IPS-15b (cell line): ENCODE measurements around the gene MPPED1.

Experiments
- H3K27me3 ChIP-seq: one replicate; pipeline ENCODE4 v1.6.1; 2013; ENCODE audit warnings: low read length; ENCODE audit not compliant: control insufficient read depth, insufficient read depth
- H3K36me3 ChIP-seq: one replicate; pipeline ENCODE4 v1.6.1; 2013; ENCODE audit warnings: low read length; ENCODE audit not compliant: control insufficient read depth, insufficient read depth
- H3K4me1 ChIP-seq: one replicate; pipeline ENCODE4 v1.6.1; 2013; ENCODE audit warnings: mild to moderate bottlenecking, low read length; ENCODE audit not compliant: control insufficient read depth, insufficient read depth
- H3K4me3 ChIP-seq: one replicate; pipeline ENCODE4 v1.5.1; 2013; ENCODE audit warnings: low read depth, low read length
- H3K9ac ChIP-seq: one replicate; pipeline ENCODE4 v1.6.1; 2013; ENCODE audit warnings: low read depth, mild to moderate bottlenecking, low read length
- H3K9me3 ChIP-seq: one replicate; pipeline ENCODE4 v1.6.1; 2013; ENCODE audit warnings: mild to moderate bottlenecking, low read length; ENCODE audit not compliant: control insufficient read depth, insufficient read depth

The MPPED1 gene

DNA sequence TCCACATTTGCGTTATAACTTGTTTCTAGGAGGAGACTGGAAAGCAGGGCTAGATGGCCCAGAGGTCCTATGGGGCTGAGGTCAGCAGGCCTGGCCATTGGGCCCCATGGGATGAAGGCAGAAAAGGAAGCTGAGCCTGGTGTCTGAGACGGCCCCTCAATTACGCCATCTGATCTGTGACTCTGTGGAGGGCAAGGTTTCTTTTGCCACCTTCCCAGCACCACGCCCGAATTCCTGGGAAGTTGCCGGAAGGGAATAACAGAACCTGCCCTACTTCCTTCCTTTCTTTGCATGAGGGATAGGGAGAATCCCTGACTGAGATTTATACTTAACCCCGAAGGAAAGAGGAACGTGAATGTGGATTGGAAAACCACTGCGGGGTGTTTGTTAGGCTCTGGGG, 118.1 kb downstream of the MPPED1 start:
- no peaks in the 10 kb centered on the region for H3K27me3 ChIP-seq
- no peaks in the 10 kb centered on the region for H3K9me3 ChIP-seq
- H3K36me3 ChIP-seq, result no peaks in the 10 kb centered on the region
- no peaks in the 10 kb centered on the region for H3K4me1 ChIP-seq
- no peak overlapping the region for H3K4me3 ChIP-seq
- H3K9ac ChIP-seq, result no peak overlapping the region

DNA sequence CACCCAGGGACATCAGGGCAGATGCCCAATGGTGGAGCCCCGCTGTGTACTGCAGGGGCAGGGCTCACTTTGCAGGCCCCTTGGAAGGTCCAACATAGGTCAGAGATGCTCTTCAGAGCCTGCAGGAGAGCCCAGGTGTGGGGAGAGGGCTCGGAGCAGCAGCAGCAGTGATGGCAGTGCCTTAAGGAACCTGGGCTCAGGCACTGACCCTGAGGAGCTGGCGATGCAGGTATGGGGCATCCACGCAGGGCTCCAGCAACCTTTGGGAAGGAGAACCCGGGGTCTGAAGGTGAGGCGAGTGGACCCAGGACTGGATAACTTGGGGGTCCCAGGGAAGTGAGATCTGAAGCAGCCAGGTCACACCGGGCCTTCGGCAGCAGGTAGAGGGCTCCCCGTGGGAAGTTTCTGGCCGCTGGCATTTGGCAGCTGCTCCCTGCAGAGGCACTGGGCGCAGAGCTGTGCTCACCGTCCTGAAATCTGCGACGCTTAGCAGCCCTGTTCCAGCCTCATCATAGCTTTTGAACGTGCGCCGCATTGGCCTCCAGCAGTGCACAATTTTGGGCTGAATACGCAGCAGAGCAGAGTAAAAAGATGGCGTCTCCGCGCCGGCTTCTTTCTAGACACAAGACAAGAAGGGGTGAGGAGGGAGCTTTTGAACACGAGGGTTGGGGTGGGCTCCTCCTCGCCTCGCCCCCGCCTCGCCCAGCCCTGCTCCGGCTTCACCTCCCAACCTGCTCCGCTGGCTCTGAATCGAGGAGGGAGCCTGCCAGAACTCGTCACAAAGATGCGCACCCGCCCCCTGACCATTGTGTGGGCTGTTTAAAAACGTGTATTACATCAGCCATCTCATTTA, 118.8 kb downstream of the MPPED1 start:
- no peaks in the 10 kb centered on the region for H3K4me1 ChIP-seq
- no peaks in the 10 kb centered on the region for H3K27me3 ChIP-seq
- H3K9ac ChIP-seq, result no peak overlapping the region
- H3K36me3 ChIP-seq, result no peaks in the 10 kb centered on the region
- no peaks in the 10 kb centered on the region for H3K9me3 ChIP-seq
- H3K4me3 ChIP-seq, result no peak overlapping the region

DNA sequence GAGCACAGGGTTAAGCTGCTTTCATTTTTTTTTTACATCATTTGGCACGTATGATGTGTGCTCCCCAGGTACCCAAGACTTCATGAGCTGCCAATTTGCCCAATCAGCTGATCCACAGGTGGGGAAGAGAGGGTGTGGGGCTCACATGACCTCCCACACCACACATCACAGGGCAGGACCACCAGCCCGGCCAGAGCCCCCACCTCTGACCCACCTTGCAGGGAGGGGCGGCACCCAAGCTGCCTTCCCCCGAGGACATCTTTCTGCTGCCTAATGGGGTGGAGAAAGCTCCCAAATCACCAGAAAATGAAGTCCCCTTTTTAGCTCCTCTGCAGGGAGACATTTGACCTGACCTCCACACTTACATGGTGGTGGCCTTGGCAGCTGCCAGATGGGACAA, 119.8 kb downstream of the MPPED1 start:
- no peaks in the 10 kb centered on the region for H3K9me3 ChIP-seq
- H3K27me3 ChIP-seq, result no peaks in the 10 kb centered on the region
- H3K4me3 ChIP-seq, result no peak overlapping the region
- H3K36me3 ChIP-seq, result no peaks in the 10 kb centered on the region
- no peaks in the 10 kb centered on the region for H3K4me1 ChIP-seq
- no peak overlapping the region for H3K9ac ChIP-seq

DNA sequence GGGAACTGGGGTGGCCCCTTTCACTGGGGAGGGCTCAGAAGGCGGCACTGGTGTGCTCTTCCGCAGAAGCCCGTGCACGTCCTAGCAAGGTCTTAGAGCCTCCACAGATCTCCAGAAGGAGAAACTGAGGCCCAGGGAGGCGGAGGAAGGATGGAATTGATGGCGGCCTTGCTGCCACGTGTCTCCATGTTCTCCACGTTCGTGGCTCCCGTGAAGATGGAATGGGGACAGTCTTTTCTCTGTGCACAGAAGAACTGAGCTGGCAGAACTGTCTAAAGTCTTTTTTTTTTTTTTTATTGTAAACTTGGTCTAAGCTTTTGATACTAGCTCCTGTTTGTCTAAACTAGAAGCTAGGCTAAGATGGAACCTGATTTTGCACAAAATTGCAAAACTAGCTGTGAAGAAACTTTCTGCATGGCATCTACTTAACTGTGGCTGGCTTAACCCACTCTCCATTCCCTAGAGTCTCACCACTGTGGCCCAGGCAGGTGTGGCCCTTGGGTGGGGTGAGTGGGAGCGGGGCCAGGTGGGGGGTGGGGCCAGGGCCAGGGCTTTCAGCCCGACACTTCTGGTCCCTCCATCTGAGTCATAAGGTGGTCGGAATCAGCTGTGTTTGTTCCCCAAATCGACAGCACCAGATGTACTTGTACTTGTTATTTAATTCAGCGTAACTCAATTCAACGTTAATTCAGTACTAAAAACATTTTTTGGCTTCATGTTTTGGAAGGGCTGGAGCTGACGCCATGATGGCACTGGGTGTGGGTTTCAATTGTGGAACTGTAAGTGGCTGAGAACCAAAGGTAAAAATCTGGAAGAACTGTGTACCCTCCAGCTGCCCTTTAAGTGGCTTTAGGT, 120.7 kb downstream of the MPPED1 start:
- H3K27me3 ChIP-seq, result no peaks in the 10 kb centered on the region
- no peaks in the 10 kb centered on the region for H3K4me1 ChIP-seq
- H3K4me3 ChIP-seq, result no peak overlapping the region
- no peaks in the 10 kb centered on the region for H3K9me3 ChIP-seq
- H3K36me3 ChIP-seq, result no peaks in the 10 kb centered on the region
- no peak overlapping the region for H3K9ac ChIP-seq

DNA sequence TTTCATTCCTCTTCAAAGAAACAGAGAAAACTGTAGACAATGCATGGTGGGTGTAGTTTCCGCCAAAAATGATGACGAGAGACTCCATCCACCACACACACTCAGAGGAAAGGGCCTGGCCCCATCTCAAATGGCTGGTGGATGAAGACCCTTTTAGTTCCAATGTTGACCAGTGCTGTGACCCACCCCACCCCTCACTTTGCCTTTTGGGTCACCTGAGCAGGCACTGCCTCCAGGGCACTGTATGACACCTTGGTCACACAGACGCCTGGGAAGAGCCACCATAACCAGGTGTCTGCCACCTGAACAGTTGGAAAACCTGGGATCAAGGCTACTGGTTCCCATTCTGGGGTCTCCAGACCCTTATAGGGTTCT, 121.3 kb downstream of the MPPED1 start:
- Histone ChIP-seq H3K4me1 (no peaks in the 10 kb centered on the region), H3K4me3 (no peak overlapping the region), H3K9me3 (no peaks in the 10 kb centered on the region), H3K9ac (no peak overlapping the region), H3K36me3 (no peaks in the 10 kb centered on the region), H3K27me3 (no peaks in the 10 kb centered on the region)

DNA sequence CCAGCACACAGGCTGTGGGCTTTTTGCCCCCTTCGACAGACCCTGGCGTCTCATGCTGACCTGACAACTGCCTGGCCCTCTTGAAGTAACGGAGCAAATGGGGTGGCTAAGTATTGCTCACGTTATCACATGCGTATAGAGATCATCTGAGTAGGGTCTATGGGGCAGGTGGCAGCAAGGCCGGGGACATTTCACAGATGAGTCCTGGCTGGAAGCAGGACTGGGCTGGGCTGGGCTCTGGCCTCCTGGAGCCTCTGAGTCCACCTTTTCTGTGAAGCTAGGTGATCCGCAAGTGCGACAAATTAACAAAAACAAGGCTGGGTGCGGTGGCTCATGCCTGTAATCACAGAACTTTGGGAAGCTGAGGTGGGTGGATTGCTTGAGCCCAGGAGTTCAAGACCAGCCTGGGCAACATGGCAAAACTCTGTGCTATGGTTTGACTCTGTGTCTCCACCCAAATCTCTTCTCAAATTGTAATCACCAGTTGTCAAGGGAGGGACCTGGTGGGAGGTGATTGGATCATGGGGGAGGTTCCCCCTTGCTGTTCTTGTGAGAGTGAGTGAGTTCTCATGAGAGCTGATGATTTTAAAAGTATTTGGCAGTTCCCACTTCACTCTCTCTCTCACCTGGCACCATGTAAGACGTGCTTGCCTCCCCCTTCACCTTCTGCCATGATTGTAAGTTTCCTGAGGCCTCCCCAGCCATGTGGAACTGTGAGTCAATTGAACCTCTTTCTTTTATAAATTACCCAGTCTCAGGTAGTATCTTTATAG, 122.0 kb downstream of the MPPED1 start:
- H3K27me3 ChIP-seq, result no peaks in the 10 kb centered on the region
- no peaks in the 10 kb centered on the region for H3K4me1 ChIP-seq
- no peak overlapping the region for H3K9ac ChIP-seq
- no peaks in the 10 kb centered on the region for H3K36me3 ChIP-seq
- H3K9me3 ChIP-seq, result no peaks in the 10 kb centered on the region
- no peak overlapping the region for H3K4me3 ChIP-seq

DNA sequence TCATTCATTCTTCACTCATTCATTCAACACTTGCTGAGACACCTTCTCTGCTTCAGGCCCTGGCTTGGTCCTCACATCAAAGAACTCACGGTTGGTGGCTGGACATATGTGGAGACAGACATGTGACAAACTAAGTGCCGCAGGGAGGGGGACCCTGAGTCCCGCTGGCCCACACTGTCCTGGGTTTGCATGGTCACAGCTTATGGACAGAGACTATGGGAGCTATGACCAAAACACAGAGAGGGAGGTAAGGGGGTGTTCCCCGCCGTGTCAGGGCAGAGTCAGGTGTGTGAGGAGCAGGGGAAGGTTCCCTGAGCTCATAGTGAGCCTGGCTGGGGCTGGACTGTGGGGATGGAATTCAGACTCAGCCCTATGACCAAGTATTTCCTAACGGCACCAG, 123.1 kb downstream of the MPPED1 start:
- no peaks in the 10 kb centered on the region for H3K4me1 ChIP-seq
- no peaks in the 10 kb centered on the region for H3K36me3 ChIP-seq
- no peaks in the 10 kb centered on the region for H3K9me3 ChIP-seq
- H3K27me3 ChIP-seq, result no peaks in the 10 kb centered on the region
- H3K4me3 ChIP-seq, result no peak overlapping the region
- H3K9ac ChIP-seq, result no peak overlapping the region

DNA sequence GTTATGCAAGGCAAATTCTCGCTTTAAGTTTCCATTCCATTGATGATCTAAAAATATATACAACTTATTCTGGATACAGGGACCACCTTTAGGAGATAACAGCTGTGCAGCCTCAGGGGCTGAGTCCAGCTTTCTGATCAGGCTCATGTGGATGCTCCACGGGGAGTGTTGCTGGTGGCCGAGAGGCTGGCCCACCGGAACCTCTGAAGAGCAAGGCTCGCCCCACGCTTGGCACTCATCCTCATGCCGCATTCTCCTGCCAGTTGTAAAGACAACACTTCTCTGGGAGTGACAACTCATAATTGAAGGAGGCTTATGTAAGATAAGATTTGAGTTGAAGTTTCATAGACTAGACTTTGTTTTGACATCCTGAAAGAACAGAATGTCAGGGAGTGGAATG, 123.5 kb downstream of the MPPED1 start:
- Histone ChIP-seq H3K36me3 (no peaks in the 10 kb centered on the region), H3K4me1 (no peaks in the 10 kb centered on the region), H3K27me3 (no peaks in the 10 kb centered on the region), H3K9me3 (no peaks in the 10 kb centered on the region), H3K4me3 (no peak overlapping the region), H3K9ac (no peak overlapping the region)

DNA sequence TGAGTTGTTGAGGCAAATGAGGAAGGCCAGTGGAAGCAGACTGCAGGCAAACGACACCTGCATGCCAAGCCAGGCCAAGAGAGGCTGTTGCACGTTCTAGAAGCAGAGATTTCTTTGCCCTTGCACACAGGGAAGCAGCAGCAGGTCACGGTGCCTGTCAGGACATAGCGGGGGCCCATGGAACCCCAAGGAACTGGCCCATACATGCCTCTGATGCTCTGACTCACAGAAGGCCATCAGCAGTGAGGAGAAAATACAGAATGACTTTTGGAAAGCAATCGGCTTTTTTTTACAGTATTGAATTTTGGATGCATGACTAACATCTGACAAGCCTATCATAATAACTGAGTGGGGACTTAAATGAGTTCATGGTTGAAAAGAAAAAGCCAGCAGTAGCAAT, 123.9 kb downstream of the MPPED1 start:
- Histone ChIP-seq H3K27me3 (no peaks in the 10 kb centered on the region), H3K36me3 (no peaks in the 10 kb centered on the region), H3K9ac (no peak overlapping the region), H3K4me3 (no peak overlapping the region), H3K9me3 (no peaks in the 10 kb centered on the region), H3K4me1 (no peaks in the 10 kb centered on the region)

DNA sequence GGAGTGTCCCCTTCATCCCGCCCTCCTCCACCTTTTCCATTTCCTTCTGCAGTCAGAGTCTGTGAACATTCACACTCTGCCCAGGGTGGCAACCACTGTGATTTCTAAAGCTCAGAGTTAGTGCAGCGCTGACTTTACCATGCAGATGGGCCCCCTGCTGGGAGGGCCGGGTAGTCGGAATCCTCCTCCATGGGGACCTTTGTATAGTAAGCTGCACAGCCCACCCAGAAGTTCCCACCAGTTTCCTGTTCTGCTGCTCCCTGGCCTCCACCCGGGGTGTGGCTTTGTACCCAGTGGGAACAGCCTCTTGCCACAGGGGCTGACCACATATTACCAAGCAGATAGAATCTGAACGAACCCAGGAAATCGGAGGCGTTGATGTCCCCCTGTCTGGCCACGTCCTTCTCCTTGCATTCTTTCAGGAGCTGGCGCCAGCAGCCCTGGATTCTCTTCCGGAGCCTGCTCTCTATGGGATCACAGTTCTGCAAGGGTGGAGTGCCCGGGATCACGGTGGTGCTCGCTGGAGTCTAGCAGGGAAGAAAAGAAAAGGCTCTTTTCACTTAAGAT, 125.3 kb downstream of the MPPED1 start:
- H3K9ac ChIP-seq, result no peak overlapping the region
- no peaks in the 10 kb centered on the region for H3K9me3 ChIP-seq
- H3K36me3 ChIP-seq, result no peaks in the 10 kb centered on the region
- H3K27me3 ChIP-seq, result no peaks in the 10 kb centered on the region
- no peak overlapping the region for H3K4me3 ChIP-seq
- H3K4me1 ChIP-seq, result no peaks in the 10 kb centered on the region
